Glutamatergic neuron (in vitro differentiated cells): ENCODE measurements around the gene GAB3. TPM values are rescaled to one million over a fixed set of nuclear protein-coding genes. Genes with fewer than 3 reads are reported as not detected.

Experiments
- DNase-seq: peaks from one replicate; pipeline ENCODE4 v3.0.0; 2022
- H3K27ac Mint-ChIP-seq: one replicate; pipeline ENCODE4 v1.8.0; 2020; ENCODE audit warnings: mild to moderate bottlenecking, mixed read lengths, inconsistent platforms; ENCODE audit not compliant: unreplicated experiment
- H3K27me3 Mint-ChIP-seq: one replicate; pipeline ENCODE4 v1.8.0; 2020; ENCODE audit warnings: mild to moderate bottlenecking, moderate library complexity, mixed read lengths, inconsistent platforms; ENCODE audit not compliant: unreplicated experiment
- H3K36me3 Mint-ChIP-seq: one replicate; pipeline ENCODE4 v1.8.0; 2020; ENCODE audit warnings: mild to moderate bottlenecking, mixed read lengths, inconsistent platforms; ENCODE audit not compliant: unreplicated experiment
- H3K4me1 Mint-ChIP-seq: one replicate; pipeline ENCODE4 v1.8.0; 2020; ENCODE audit warnings: mild to moderate bottlenecking, low read depth, mixed read lengths, inconsistent platforms; ENCODE audit not compliant: unreplicated experiment
- H3K4me3 Mint-ChIP-seq: one replicate; pipeline ENCODE4 v1.8.0; 2020; ENCODE audit warnings: mild to moderate bottlenecking, mixed read lengths, inconsistent platforms; ENCODE audit not compliant: unreplicated experiment
- H3K9me3 Mint-ChIP-seq: one replicate; pipeline ENCODE4 v1.8.0; 2020; ENCODE audit warnings: mild to moderate bottlenecking, moderate library complexity, mixed read lengths, inconsistent platforms; ENCODE audit not compliant: unreplicated experiment
- total RNA-seq: library from RNA; stranded (reverse); fragmentation: NEBNext Ultra II Directional; extraction: Animal tissue kit (Norgen Biotek cat#: 25700); gene quantifications from one replicate; pipeline ENCODE4 v1.2.1, GENCODE V29; 2021; ENCODE audit not compliant: unreplicated experiment
- TF ChIP-seq, protein P1 (sequence below): fragments of 200-600 bp; sonication (generic); IDR thresholded peaks from one replicate; pipeline ENCODE4 v1.5.0; 2021; ENCODE audit not compliant: partially characterized antibody, unreplicated experiment

The GAB3 gene
- total RNA-seq, 1 donor from 2014 or later, result 9.6 TPM

DNA sequence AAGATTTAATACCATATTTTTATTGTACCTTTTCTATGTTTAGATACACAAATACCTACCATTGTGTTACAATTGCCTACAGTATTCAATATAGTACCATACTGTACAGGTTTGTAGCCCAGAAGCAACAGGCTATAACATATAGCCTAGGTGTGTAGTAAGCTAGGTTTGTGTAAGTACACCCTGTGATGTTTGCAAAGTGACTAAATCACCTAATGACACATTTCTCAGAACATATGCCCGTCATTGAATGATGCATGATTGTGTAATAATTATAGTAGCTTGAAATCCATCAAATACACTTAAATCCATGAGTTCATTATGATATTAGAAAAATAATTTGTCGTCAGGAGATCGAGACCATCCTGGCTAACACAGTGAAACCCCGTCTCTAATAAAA, 30.8 kb downstream of the GAB3 start:
- DNase-seq, result no peak
- H3K4me1 Mint-ChIP-seq, result peaks cover 15% of the 10 kb centered on the region
- peaks cover 2% of the 10 kb centered on the region for H3K27me3 Mint-ChIP-seq
- TF ChIP-seq, protein P1, sequence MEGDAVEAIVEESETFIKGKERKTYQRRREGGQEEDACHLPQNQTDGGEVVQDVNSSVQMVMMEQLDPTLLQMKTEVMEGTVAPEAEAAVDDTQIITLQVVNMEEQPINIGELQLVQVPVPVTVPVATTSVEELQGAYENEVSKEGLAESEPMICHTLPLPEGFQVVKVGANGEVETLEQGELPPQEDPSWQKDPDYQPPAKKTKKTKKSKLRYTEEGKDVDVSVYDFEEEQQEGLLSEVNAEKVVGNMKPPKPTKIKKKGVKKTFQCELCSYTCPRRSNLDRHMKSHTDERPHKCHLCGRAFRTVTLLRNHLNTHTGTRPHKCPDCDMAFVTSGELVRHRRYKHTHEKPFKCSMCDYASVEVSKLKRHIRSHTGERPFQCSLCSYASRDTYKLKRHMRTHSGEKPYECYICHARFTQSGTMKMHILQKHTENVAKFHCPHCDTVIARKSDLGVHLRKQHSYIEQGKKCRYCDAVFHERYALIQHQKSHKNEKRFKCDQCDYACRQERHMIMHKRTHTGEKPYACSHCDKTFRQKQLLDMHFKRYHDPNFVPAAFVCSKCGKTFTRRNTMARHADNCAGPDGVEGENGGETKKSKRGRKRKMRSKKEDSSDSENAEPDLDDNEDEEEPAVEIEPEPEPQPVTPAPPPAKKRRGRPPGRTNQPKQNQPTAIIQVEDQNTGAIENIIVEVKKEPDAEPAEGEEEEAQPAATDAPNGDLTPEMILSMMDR, result no peak
- no peak overlapping the region for H3K4me3 Mint-ChIP-seq
- no peaks in the 10 kb centered on the region for H3K36me3 Mint-ChIP-seq
- no peaks in the 10 kb centered on the region for H3K9me3 Mint-ChIP-seq
- H3K27ac Mint-ChIP-seq, result no peak overlapping the region

GRCh38 chrX:154719132-154719675, 31.7 kb downstream of the GAB3 start:
- no peaks in the 10 kb centered on the region for H3K36me3 Mint-ChIP-seq
- TF ChIP-seq, protein P1, result no peak
- H3K27me3 Mint-ChIP-seq, result peaks cover 2% of the 10 kb centered on the region
- H3K27ac Mint-ChIP-seq, result no peak overlapping the region
- peaks cover 15% of the 10 kb centered on the region for H3K4me1 Mint-ChIP-seq
- H3K9me3 Mint-ChIP-seq, result no peaks in the 10 kb centered on the region
- DNase-seq, result no peak
- H3K4me3 Mint-ChIP-seq, result no peak overlapping the region

DNA sequence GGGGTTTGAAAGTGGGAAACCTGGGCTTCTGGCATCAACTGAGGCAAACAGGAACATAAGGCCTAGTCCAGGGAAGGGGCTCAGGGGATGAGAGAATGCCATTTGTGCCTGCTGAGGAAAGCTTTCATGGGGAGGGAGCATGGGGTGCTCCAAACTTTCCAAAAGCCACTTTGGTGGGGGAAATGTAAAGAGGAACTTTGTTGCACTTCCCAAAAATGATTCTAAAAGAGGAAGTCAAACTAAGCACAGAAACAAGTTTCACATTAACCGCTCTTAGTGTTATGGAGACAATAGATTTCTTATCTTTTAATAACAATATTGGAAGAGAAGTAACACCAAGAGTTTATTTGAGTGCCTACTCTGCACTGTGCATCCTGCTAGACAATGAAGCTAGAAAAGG, 32.3 kb downstream of the GAB3 start:
- Mint-ChIP-seq H3K9me3 (no peaks in the 10 kb centered on the region), H3K27me3 (peaks cover 2% of the 10 kb centered on the region), H3K4me1 (peaks cover 15% of the 10 kb centered on the region), H3K36me3 (no peaks in the 10 kb centered on the region), H3K4me3 (no peak overlapping the region), H3K27ac (no peak overlapping the region)
- DNase-seq, result no peak
- TF ChIP-seq, protein P1, result no peak

- no peak overlapping the region for H3K4me3 Mint-ChIP-seq
- no peaks in the 10 kb centered on the region for H3K9me3 Mint-ChIP-seq
- TF ChIP-seq, protein P1, result no peak
- peaks cover 15% of the 10 kb centered on the region for H3K4me1 Mint-ChIP-seq
- no peaks in the 10 kb centered on the region for H3K36me3 Mint-ChIP-seq
- DNase-seq, result peak; percentile 17
- peaks cover 2% of the 10 kb centered on the region for H3K27me3 Mint-ChIP-seq
- H3K27ac Mint-ChIP-seq, result peak overlapping the region; percentile 26
These were observed 33.1 kb downstream of the GAB3 start for GRCh38 chrX:154717824-154718223.

DNA sequence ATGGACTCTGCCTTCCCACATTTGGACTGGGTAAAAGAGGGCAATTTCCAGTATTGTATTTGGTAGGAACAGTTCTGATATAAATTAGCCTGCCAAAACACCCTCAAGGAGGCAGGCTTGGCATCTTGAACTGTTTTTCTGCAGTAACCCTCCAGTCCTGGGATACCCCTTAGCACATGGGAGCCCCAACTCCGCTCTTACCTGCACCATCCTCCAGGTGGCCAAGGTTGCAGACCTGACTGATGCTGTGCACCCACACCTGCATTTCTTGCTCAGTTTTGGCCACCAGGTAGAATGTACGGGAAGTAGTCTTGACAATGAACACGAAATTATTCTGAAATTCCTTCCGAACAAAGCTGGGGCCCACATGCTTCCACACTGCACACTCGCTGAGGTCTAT, 35.1 kb downstream of the GAB3 start:
- no peaks in the 10 kb centered on the region for H3K9me3 Mint-ChIP-seq
- H3K4me3 Mint-ChIP-seq, result no peak overlapping the region
- TF ChIP-seq, protein P1, result no peak
- no peak overlapping the region for H3K27ac Mint-ChIP-seq
- no peaks in the 10 kb centered on the region for H3K36me3 Mint-ChIP-seq
- no peak for DNase-seq
- peaks cover 15% of the 10 kb centered on the region for H3K4me1 Mint-ChIP-seq
- H3K27me3 Mint-ChIP-seq, result peaks cover 2% of the 10 kb centered on the region
